Kidney (tissue), 14 donors: ENCODE data around the gene KRT84. TPM values are rescaled to one million over a fixed set of nuclear protein-coding genes. Genes with fewer than 3 reads are reported as not detected.

Experiments used
- DNase-seq, 5 donors: peaks; one replicate each; pipeline ENCODE4 v3.0.0-alpha.2; 2013 to 2020
- FAIRE-seq: peaks from 2 replicates; lab custom pipeline; 2012; peaks lifted over from hg19 to GRCh38; lab: Jason Lieb, UNC
- H3K27ac ChIP-seq, 2 donors: one replicate each; pipeline ENCODE4 v1.7.0; 2013; ENCODE audit warnings: low read depth in 2 of 2, low read length in 2 of 2, inconsistent platforms in 1 of 2
- H3K27me3 ChIP-seq: one replicate; pipeline ENCODE4 v1.7.1; 2013; ENCODE audit warnings: low read length, inconsistent platforms; ENCODE audit not compliant: control insufficient read depth, insufficient read depth
- H3K36me3 ChIP-seq, 3 donors: one replicate each; pipeline versions ENCODE4 v1.7.0 to v1.7.1; 2013; ENCODE audit warnings: low read length in 3 of 3, control low read depth in 1 of 3, inconsistent platforms in 1 of 3; ENCODE audit not compliant: insufficient read depth in 3 of 3, control insufficient read depth in 2 of 3
- H3K4me1 ChIP-seq, 3 donors: one replicate each; pipeline versions ENCODE4 v1.7.0 to v1.7.1; 2013; ENCODE audit warnings: low read length in 3 of 3, inconsistent platforms in 1 of 3, low read depth in 1 of 3; ENCODE audit not compliant: control insufficient read depth in 2 of 3, insufficient read depth in 2 of 3
- H3K4me3 ChIP-seq, 3 donors: one replicate each; pipeline versions ENCODE4 v1.7.0 to v1.8.1; 2013; ENCODE audit warnings: low read length in 3 of 3, control low read depth in 1 of 3, inconsistent platforms in 1 of 3
- H3K9ac ChIP-seq, 3 donors: one replicate each; pipeline versions ENCODE4 v1.7.0 to v1.7.1; 2013; ENCODE audit warnings: low read length in 3 of 3, control low read depth in 1 of 3, inconsistent platforms in 1 of 3
- H3K9me3 ChIP-seq, 3 donors: one replicate each; pipeline versions ENCODE4 v1.7.0 to v1.7.1; 2013; ENCODE audit warnings: low read length in 3 of 3, control low read depth in 1 of 3, inconsistent platforms in 1 of 3; ENCODE audit not compliant: control insufficient read depth in 2 of 3, insufficient read depth in 1 of 3
- CTCF ChIP-seq: IDR thresholded peaks from 3 replicates; pipeline ENCODE4 v1.5.1; 2012; ENCODE audit warnings: mild to moderate bottlenecking, moderate library complexity, borderline replicate concordance; ENCODE audit not compliant: insufficient read depth; ENCODE audit errors: extremely low read depth
- intact Hi-C: fragments of 100-400 bp; cut with DNase I; formaldehyde crosslinking; loops from one replicate; pipeline ENCODE4 v1.11.1; 2022
- polyA plus RNA-seq: library from polyadenylated mRNA; stranded (reverse); fragments of 350-450 nt; fragmentation: Illumina TruSeq; extraction: RNeasy Lipid Tissue Mini Kit (QIAGEN cat#74804); gene quantifications from one replicate; pipeline ENCODE4 v1.2.3, GENCODE V29; 2014; ENCODE audit warnings: low read depth, low replicate concordance; ENCODE audit not compliant: insufficient read depth
- total RNA-seq: library from RNA; stranded (reverse); fragmentation: NEBNext Ultra II Directional; extraction: Animal tissue kit (Norgen Biotek cat#: 25700); gene quantifications from one replicate; pipeline ENCODE4 v1.2.1, GENCODE V29; 2021
- donor health status: control.
- donor health status: control.
- donor health status: control.
- donor health status: control.
- donor health status: control.
- donor health status: DM: yes; HTN: yes; CAD: no.
- donor health status: Normal renal cell carcinoma (clear cell type).

KRT84 gene
- total and polyA plus RNA-seq, 2 donors from 2014 or later, result not detected

GRCh38 chr12:52382854-52383253, 2.6 kb downstream of the KRT84 start:
- H3K27ac ChIP-seq, result no peak overlapping the region
- no peak overlapping the region for H3K9ac ChIP-seq
- H3K4me3 ChIP-seq, result no peak overlapping the region
- no peaks in the 10 kb centered on the region for H3K9me3 ChIP-seq
- FAIRE-seq, result no peak
- H3K4me1 ChIP-seq, result no peaks in the 10 kb centered on the region
- no peaks in the 10 kb centered on the region for H3K36me3 ChIP-seq
- H3K27me3 ChIP-seq, result no peaks in the 10 kb centered on the region
- TF ChIP-seq CTCF, result no peak
- DNase-seq, result no peak
- intact Hi-C loops, result loop anchor here (10.0 kb wide), 1 partner anchor 122 kb away; no protein-coding TSS in a partner anchor

- Histone ChIP-seq H3K27me3 (no peaks in the 10 kb centered on the region), H3K27ac (no peak overlapping the region), H3K36me3 (no peaks in the 10 kb centered on the region), H3K9me3 (no peaks in the 10 kb centered on the region), H3K4me3 (no peak overlapping the region), H3K9ac (no peak overlapping the region), H3K4me1 (no peaks in the 10 kb centered on the region)
- TF ChIP-seq CTCF, result no peak
- DNase-seq, result no peak
- intact Hi-C loops, result loop anchor here (10.0 kb wide), 1 partner anchor 124 kb away; no protein-coding TSS in a partner anchor
- FAIRE-seq, result no peak
Measured at GRCh38 chr12:52381206-52381605, 4.2 kb downstream of the KRT84 start.

- Histone ChIP-seq H3K4me3 (no peak overlapping the region), H3K27me3 (no peaks in the 10 kb centered on the region), H3K9ac (no peak overlapping the region), H3K4me1 (no peaks in the 10 kb centered on the region), H3K9me3 (no peaks in the 10 kb centered on the region), H3K27ac (no peak overlapping the region), H3K36me3 (no peaks in the 10 kb centered on the region)
- DNase-seq (peak in 2 of 5 donors; percentile 40 to 50), FAIRE-seq (no peak)
- intact Hi-C loops, result loop anchor here (10.0 kb wide), 1 partner anchor 125 kb away; no protein-coding TSS in a partner anchor
- TF ChIP-seq CTCF, result peak; percentile 29
Measured at GRCh38 chr12:52380271-52380694, 5.2 kb downstream of the KRT84 start.

- H3K36me3 ChIP-seq, result no peaks in the 10 kb centered on the region
- H3K4me3 ChIP-seq, result no peak overlapping the region
- FAIRE-seq (no peak), DNase-seq (no peak)
- H3K4me1 ChIP-seq, result no peaks in the 10 kb centered on the region
- no peak overlapping the region for H3K9ac ChIP-seq
- H3K27me3 ChIP-seq, result no peaks in the 10 kb centered on the region
- no peaks in the 10 kb centered on the region for H3K9me3 ChIP-seq
- TF ChIP-seq CTCF, result no peak
- intact Hi-C loops, result loop anchor here (10.0 kb wide), 1 partner anchor 495 kb away; no protein-coding TSS in a partner anchor
- no peak overlapping the region for H3K27ac ChIP-seq
Measured at GRCh38 chr12:52379536-52379935, 5.9 kb downstream of the KRT84 start.
